HepG2 (cell line): ENCODE results near the gene DPAGT1. TPM values are rescaled to one million over a fixed set of nuclear protein-coding genes. Genes with fewer than 3 reads are reported as not detected.

ENCODE experiments used
- ATAC-seq: fragments of 200-7000 bp; cut with Tn5 transposase; 3 replicates; pipeline ENCODE4 v1.9.1; 2020; ENCODE audit warnings: mild to moderate bottlenecking, moderate library complexity
- BruUV-seq: library from RNA; stranded (reverse); fragments of 400-500 nt; replicated peaks from 2 replicates; lab custom pipeline; 2021; lab: Mats Ljungman, UMichigan
- CTCF ChIA-PET: fragments of 300-600 bp; formaldehyde crosslinking; extraction: SDS; loops from one replicate; lab custom pipeline; 2021; ENCODE audit warnings: low total read pairs, inconsistent platforms, low intra/inter-chr PET ratio; lab: Yijun Ruan, JAX
- POLR2A ChIA-PET: fragments of 350-600 bp; sonication (Branson Sonifier 250); formaldehyde crosslinking; loops from one replicate; lab custom pipeline; 2020; ENCODE audit warnings: antibody characterized with exemption, inconsistent platforms; lab: Yijun Ruan, JAX
- DNase-seq: peaks from one replicate; pipeline ENCODE4 v3.0.0-alpha.2; 2015; ENCODE audit warnings: low spot score
- FAIRE-seq: peaks from 3 replicates; lab custom pipeline; 2011; peaks lifted over from hg19 to GRCh38; lab: Jason Lieb, UNC
- H2AFZ ChIP-seq: one replicate; pipeline ENCODE4 v1.6.1; 2011; ENCODE audit warnings: low read length, inconsistent platforms
- H3K27ac ChIP-seq: fragments of 300-600 bp; 3 replicates; pipeline ENCODE4 v1.8.0; 2011; ENCODE audit warnings: mixed run types, mild to moderate bottlenecking, mixed read lengths, low read length, inconsistent platforms; ENCODE audit not compliant: insufficient read depth; ENCODE audit errors: extremely low read length
- H3K27me3 ChIP-seq, 2 experiments: fragments of 200-600 bp in 1 of 2; 2 replicates in 1 of 2; 3 replicates in 1 of 2; pipeline versions ENCODE4 v1.6.0 to v1.8.0; 2011; ENCODE audit warnings: low read length in 2 of 2, mild to moderate bottlenecking in 2 of 2, moderate library complexity in 2 of 2, inconsistent platforms in 1 of 2; ENCODE audit not compliant: insufficient read depth in 2 of 2, control insufficient read depth in 1 of 2
- H3K36me3 ChIP-seq, 2 experiments: fragments of 200-600 bp in 1 of 2; replicated peaks in 1 of 2; 2 replicates in 1 of 2; 3 replicates in 1 of 2; pipeline versions ENCODE4 v1.5.1 to v1.8.0; 2011; ENCODE audit warnings: low read length in 2 of 2, inconsistent platforms in 1 of 2; ENCODE audit not compliant: insufficient read depth in 2 of 2, control insufficient read depth in 1 of 2
- H3K4me1 ChIP-seq: 2 replicates; pipeline ENCODE4 v1.5.1; 2012; ENCODE audit warnings: low read length, inconsistent platforms; ENCODE audit not compliant: insufficient read depth
- H3K4me2 ChIP-seq: 2 replicates; pipeline ENCODE4 v1.6.0; 2011; ENCODE audit warnings: low read depth, low read length, inconsistent platforms
- H3K4me3 ChIP-seq, 3 experiments: fragments of 200-600 bp in 1 of 3; sonication (generic), shearing (Covaris generic) in 1 of 3; replicated peaks in 1 of 3; 2 replicates each; pipeline ENCODE4 v1.5.1; 2011 to 2016; ENCODE audit warnings: low read length in 3 of 3, inconsistent platforms in 2 of 3, low read depth in 2 of 3, mild to moderate bottlenecking in 2 of 3, control low read depth in 1 of 3, mixed read lengths in 1 of 3; ENCODE audit not compliant: insufficient read depth in 1 of 3
- H3K79me2 ChIP-seq: one replicate; pipeline ENCODE4 v1.6.1; 2011; ENCODE audit warnings: low read length, inconsistent platforms; ENCODE audit not compliant: insufficient read depth
- H3K9ac ChIP-seq: 2 replicates; pipeline ENCODE4 v1.6.0; 2011; ENCODE audit warnings: mild to moderate bottlenecking, low read depth, low read length, inconsistent platforms; ENCODE audit not compliant: insufficient read depth
- H3K9me3 ChIP-seq: 2 replicates; pipeline ENCODE4 v1.5.1; 2012; ENCODE audit warnings: mild to moderate bottlenecking, low read length
- H4K20me1 ChIP-seq: 2 replicates; pipeline ENCODE4 v1.6.0; 2011; ENCODE audit warnings: inconsistent platforms, mild to moderate bottlenecking, low read length, moderate library complexity; ENCODE audit not compliant: insufficient read depth
- ELF3 ChIP-seq: IDR thresholded peaks from 2 replicates; pipeline ENCODE4 v1.6.1; 2016; ENCODE audit warnings: missing genetic modification reagents, missing compliant biosample characterization
- MED8 ChIP-seq: sonication (generic); formaldehyde crosslinking; IDR thresholded peaks from 2 replicates; pipeline ENCODE4 v1.8.1; 2023; ENCODE audit warnings: mild to moderate bottlenecking, missing genetic modification reagents; ENCODE audit not compliant: insufficient replicate concordance
- POLR2AphosphoS5 ChIP-seq: IDR thresholded peaks from 2 replicates; pipeline ENCODE4 v1.6.1; 2012; ENCODE audit warnings: low read depth, low read length
- ZMYM3 ChIP-seq: sonication (generic); formaldehyde crosslinking; IDR thresholded peaks from 2 replicates; pipeline ENCODE4 v1.5.1; 2020; ENCODE audit warnings: mild to moderate bottlenecking, missing genetic modification reagents
- ZNF263 ChIP-seq: sonication (generic); formaldehyde crosslinking; IDR thresholded peaks from 2 replicates; pipeline ENCODE4 v1.4.0; 2020; ENCODE audit warnings: missing genetic modification reagents
- ZNF264 ChIP-seq: sonication (generic); formaldehyde crosslinking; IDR thresholded peaks from 2 replicates; pipeline ENCODE4 v1.4.0; 2020; ENCODE audit warnings: missing genetic modification reagents
- ZNF749 ChIP-seq: sonication (generic); formaldehyde crosslinking; IDR thresholded peaks from 2 replicates; pipeline ENCODE4 v1.8.0; 2022; ENCODE audit warnings: mild to moderate bottlenecking, missing genetic modification reagents, moderate library complexity, borderline replicate concordance
- WGBS: methylation state at CpG from one replicate; pipeline ENCODE4 v1.1.6; 2017; ENCODE audit warnings: low lambda C conversion rate; 5-methylcytosine and 5-hydroxymethylcytosine counted together
- in situ Hi-C: cut with HindIII; loops from 2 replicates; pipeline ENCODE4 v1.10.0; 2017; ENCODE audit warnings: low pct_unique_long_range_greater_than_20kb; ENCODE audit not compliant: extremely low pct_ligation_motif_present
- intact Hi-C: fragments of 100-400 bp; cut with micrococcal nuclease; formaldehyde crosslinking; loops from one replicate; pipeline ENCODE4 v1.10.0; 2022; ENCODE audit not compliant: unreplicated experiment
- polyA plus RNA-seq, 8 experiments: library from polyadenylated mRNA; depleted of rRNA in 3 of 8; stranded (reverse) in 7 of 8; unstranded in 1 of 8; fragments of >200 nt; fragmentation: Illumina TruSeq in 4 of 8; extraction: Trizol in 4 of 8; gene quantifications; 2 replicates each; pipeline versions ENCODE4 v1.2.1 to v1.2.3, GENCODE V29; 2011 to 2016; ENCODE audit warnings: low read depth in 4 of 8, missing spikeins in 1 of 8, mixed read lengths in 1 of 8; ENCODE audit not compliant: insufficient read depth in 1 of 8
- total RNA-seq, 5 experiments: library from RNA; depleted of rRNA; stranded (reverse); fragments of >200 nt; fragmentation: Illumina TruSeq; extraction: Trizol; gene quantifications; 2 replicates each; pipeline ENCODE4 v1.2.3, GENCODE V29; 2016; ENCODE audit warnings: low read depth in 1 of 5
- TF ChIP-seq, protein P1 (sequence below): sonication (generic); formaldehyde crosslinking; IDR thresholded peaks from 2 replicates; pipeline ENCODE4 v1.9.0; 2021; ENCODE audit warnings: missing genetic modification reagents, borderline replicate concordance
- TF ChIP-seq, protein P2 (sequence below): sonication (generic); formaldehyde crosslinking; IDR thresholded peaks from 2 replicates; pipeline ENCODE4 v1.8.1; 2023; ENCODE audit warnings: mild to moderate bottlenecking, missing genetic modification reagents
- TF ChIP-seq, protein P3 (sequence below): sonication (generic); formaldehyde crosslinking; IDR thresholded peaks from 2 replicates; pipeline ENCODE4 v1.8.0; 2022; ENCODE audit warnings: mild to moderate bottlenecking, missing genetic modification reagents
- TF ChIP-seq, protein P4 (sequence below): sonication (generic); formaldehyde crosslinking; IDR thresholded peaks from 2 replicates; pipeline ENCODE4 v1.4.0; 2020; ENCODE audit warnings: missing genetic modification reagents, borderline replicate concordance
- TF ChIP-seq, protein P5 (sequence below): IDR thresholded peaks from 2 replicates; pipeline ENCODE4 v1.6.1; 2016; ENCODE audit warnings: mild to moderate bottlenecking

DPAGT1 gene
- total and polyA plus RNA-seq, 2 of the 13 experiments (the other 11 are each of a cell fraction or from before 2014, with no cell fraction given): 37.6 to 70.7 TPM

DNA sequence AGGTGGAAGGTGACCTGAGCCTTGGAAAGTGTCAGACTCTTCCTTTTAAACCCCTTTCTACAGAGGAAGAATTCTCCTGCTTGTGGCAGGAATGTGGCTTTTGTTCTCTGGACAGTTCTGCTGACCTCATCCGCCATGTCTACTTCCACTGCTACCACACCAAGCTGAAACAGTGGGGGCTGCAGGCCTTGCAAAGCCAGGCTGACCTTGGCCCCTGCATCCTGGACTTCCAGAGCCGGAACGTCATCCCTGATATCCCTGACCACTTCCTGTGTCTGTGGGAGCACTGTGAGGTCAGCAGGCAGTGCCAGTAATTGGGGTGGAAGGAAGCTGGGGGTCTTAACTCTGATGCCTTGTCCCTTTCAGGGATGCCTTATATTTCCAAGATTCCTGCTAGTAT is 29.0 kb upstream of the DPAGT1 start (continued):
- TF ChIP-seq ZNF264 (no peak), POLR2AphosphoS5 (no peak)
- TF ChIP-seq, protein P1, sequence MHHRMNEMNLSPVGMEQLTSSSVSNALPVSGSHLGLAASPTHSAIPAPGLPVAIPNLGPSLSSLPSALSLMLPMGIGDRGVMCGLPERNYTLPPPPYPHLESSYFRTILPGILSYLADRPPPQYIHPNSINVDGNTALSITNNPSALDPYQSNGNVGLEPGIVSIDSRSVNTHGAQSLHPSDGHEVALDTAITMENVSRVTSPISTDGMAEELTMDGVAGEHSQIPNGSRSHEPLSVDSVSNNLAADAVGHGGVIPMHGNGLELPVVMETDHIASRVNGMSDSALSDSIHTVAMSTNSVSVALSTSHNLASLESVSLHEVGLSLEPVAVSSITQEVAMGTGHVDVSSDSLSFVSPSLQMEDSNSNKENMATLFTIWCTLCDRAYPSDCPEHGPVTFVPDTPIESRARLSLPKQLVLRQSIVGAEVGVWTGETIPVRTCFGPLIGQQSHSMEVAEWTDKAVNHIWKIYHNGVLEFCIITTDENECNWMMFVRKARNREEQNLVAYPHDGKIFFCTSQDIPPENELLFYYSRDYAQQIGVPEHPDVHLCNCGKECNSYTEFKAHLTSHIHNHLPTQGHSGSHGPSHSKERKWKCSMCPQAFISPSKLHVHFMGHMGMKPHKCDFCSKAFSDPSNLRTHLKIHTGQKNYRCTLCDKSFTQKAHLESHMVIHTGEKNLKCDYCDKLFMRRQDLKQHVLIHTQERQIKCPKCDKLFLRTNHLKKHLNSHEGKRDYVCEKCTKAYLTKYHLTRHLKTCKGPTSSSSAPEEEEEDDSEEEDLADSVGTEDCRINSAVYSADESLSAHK (CRISPR knock-in tag): no peak
- TF ChIP-seq, all 625 proteins: peak for 50

DNA sequence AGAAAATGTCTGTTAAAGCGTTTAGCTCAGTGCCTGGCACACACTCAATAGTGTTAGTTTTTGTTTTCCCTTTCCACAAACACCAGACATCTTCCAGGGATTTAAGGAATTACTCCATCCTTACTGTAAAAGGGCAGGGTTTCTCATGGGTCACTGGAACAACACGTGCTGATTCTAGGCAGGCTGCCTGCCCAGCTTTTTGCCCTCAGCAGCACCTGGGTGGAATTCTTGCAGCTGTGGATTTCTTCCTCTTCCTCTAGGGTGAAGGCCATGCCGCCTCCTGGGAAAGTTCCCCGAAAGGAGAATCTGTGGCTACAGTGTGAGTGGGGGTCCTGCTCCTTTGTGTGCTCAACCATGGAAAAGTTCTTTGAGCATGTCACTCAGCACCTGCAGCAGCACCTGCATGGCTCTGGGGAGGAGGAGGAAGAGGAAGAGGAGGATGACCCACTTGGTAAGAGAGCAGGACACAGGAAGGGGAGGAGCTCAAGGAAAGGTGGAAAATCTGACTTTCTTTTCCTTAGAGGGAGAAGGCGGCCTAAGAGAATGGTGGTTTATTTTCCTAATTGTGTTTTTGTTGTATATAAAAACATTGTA is 25.1 kb upstream of the DPAGT1 start:
- in situ Hi-C loops: no loop called here
- no peak overlapping the region for H3K4me2 ChIP-seq
- ChIA-PET POLR2A (interaction anchor here (1.2 to 1.7 kb wide), 2 partner anchors 31 to 42 kb away, joined by 3 to 4 read pairs; no protein-coding TSS in a partner anchor), CTCF (no interaction called here)
- no peak overlapping the region for H3K4me3 ChIP-seq
- no peaks in the 10 kb centered on the region for H3K27me3 ChIP-seq
- H3K79me2 ChIP-seq: peaks cover 14% of the 10 kb centered on the region
- DNase-seq (no peak), ATAC-seq (no peak), FAIRE-seq (no peak)
- H2AFZ ChIP-seq: no peak overlapping the region
- no TSS peak for BruUV-seq
- H3K27ac ChIP-seq: no peak overlapping the region
- no peaks in the 10 kb centered on the region for H3K9me3 ChIP-seq
- H4K20me1 ChIP-seq: no peaks in the 10 kb centered on the region
- H3K9ac ChIP-seq: no peak overlapping the region
- peaks cover 4 to 18% of the 10 kb centered on the region in 2 experiments; a peak in 3 of 5 replicates for H3K36me3 ChIP-seq
- peaks cover 38% of the 10 kb centered on the region for H3K4me1 ChIP-seq
- WGBS: 91% methylated on average over 5 of the region's 5 CpGs
- intact Hi-C loops: no loop called here
- TF ChIP-seq MED8: peak; percentile 25
- TF ChIP-seq, protein P2, sequence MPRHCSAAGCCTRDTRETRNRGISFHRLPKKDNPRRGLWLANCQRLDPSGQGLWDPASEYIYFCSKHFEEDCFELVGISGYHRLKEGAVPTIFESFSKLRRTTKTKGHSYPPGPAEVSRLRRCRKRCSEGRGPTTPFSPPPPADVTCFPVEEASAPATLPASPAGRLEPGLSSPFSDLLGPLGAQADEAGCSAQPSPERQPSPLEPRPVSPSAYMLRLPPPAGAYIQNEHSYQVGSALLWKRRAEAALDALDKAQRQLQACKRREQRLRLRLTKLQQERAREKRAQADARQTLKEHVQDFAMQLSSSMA (CRISPR knock-in tag): no peak
- TF ChIP-seq ZMYM3: no peak
- TF ChIP-seq, protein P3, sequence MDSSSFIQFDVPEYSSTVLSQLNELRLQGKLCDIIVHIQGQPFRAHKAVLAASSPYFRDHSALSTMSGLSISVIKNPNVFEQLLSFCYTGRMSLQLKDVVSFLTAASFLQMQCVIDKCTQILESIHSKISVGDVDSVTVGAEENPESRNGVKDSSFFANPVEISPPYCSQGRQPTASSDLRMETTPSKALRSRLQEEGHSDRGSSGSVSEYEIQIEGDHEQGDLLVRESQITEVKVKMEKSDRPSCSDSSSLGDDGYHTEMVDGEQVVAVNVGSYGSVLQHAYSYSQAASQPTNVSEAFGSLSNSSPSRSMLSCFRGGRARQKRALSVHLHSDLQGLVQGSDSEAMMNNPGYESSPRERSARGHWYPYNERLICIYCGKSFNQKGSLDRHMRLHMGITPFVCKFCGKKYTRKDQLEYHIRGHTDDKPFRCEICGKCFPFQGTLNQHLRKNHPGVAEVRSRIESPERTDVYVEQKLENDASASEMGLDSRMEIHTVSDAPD (CRISPR knock-in tag): no peak
- TF ChIP-seq, protein P4, sequence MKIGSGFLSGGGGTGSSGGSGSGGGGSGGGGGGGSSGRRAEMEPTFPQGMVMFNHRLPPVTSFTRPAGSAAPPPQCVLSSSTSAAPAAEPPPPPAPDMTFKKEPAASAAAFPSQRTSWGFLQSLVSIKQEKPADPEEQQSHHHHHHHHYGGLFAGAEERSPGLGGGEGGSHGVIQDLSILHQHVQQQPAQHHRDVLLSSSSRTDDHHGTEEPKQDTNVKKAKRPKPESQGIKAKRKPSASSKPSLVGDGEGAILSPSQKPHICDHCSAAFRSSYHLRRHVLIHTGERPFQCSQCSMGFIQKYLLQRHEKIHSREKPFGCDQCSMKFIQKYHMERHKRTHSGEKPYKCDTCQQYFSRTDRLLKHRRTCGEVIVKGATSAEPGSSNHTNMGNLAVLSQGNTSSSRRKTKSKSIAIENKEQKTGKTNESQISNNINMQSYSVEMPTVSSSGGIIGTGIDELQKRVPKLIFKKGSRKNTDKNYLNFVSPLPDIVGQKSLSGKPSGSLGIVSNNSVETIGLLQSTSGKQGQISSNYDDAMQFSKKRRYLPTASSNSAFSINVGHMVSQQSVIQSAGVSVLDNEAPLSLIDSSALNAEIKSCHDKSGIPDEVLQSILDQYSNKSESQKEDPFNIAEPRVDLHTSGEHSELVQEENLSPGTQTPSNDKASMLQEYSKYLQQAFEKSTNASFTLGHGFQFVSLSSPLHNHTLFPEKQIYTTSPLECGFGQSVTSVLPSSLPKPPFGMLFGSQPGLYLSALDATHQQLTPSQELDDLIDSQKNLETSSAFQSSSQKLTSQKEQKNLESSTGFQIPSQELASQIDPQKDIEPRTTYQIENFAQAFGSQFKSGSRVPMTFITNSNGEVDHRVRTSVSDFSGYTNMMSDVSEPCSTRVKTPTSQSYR: no peak
- TF ChIP-seq ZNF263 (CRISPR knock-in tag): peak; percentile 71
- TF ChIP-seq ZNF749 (CRISPR knock-in tag): no peak
- TF ChIP-seq, protein P5, sequence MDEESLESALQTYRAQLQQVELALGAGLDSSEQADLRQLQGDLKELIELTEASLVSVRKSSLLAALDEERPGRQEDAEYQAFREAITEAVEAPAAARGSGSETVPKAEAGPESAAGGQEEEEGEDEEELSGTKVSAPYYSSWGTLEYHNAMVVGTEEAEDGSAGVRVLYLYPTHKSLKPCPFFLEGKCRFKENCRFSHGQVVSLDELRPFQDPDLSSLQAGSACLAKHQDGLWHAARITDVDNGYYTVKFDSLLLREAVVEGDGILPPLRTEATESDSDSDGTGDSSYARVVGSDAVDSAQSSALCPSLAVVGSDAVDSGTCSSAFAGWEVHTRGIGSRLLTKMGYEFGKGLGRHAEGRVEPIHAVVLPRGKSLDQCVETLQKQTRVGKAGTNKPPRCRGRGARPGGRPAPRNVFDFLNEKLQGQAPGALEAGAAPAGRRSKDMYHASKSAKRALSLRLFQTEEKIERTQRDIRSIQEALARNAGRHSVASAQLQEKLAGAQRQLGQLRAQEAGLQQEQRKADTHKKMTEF (CRISPR knock-in tag): no peak
- no peak for TF ChIP-seq ELF3 (CRISPR knock-in tag)
